Neural cell (in vitro differentiated cells): ENCODE measurements around the gene SERPINE1. TPM values are rescaled to one million over a fixed set of nuclear protein-coding genes. Genes with fewer than 3 reads are reported as not detected.

Experiments
- H2AFZ ChIP-seq: fragments of 200-600, 300-800 bp; sonication (generic), shearing (Covaris generic); 2 replicates; pipeline ENCODE4 v1.6.0; 2014; ENCODE audit warnings: low read depth, mild to moderate bottlenecking, antibody characterized with exemption, low read length, moderate library complexity
- H3F3A ChIP-seq: fragments of 200-600 bp; shearing (Covaris generic); 2 replicates; pipeline ENCODE4 v1.6.1; 2016; ENCODE audit warnings: mild to moderate bottlenecking, moderate library complexity, mixed read lengths, antibody characterized with exemption, low read length; ENCODE audit not compliant: insufficient read depth, poor library complexity, severe bottlenecking
- H3K27ac ChIP-seq: fragments of 200-600, 300-800 bp; sonication (generic), shearing (Covaris generic); 2 replicates; pipeline ENCODE4 v1.5.1; 2014; ENCODE audit warnings: mild to moderate bottlenecking, low read length, moderate library complexity
- H3K27me3 ChIP-seq: fragments of 300-800, 200-600 bp; sonication (generic), shearing (Covaris generic); 2 replicates; pipeline ENCODE4 v1.6.0; 2014; ENCODE audit warnings: mild to moderate bottlenecking, low read depth, low read length, moderate library complexity; ENCODE audit not compliant: insufficient read depth
- H3K36me3 ChIP-seq: fragments of 300-800, 200-600 bp; sonication (generic), shearing (Covaris generic); 2 replicates; pipeline ENCODE4 v1.5.1; 2014; ENCODE audit warnings: mild to moderate bottlenecking, antibody characterized with exemption, low read length, moderate library complexity; ENCODE audit not compliant: insufficient read depth
- H3K4me2 ChIP-seq: fragments of 300-800, 200-600 bp; sonication (generic), shearing (Covaris generic); 2 replicates; pipeline ENCODE4 v1.6.0; 2014; ENCODE audit warnings: mild to moderate bottlenecking, low read length
- H3K4me3 ChIP-seq: fragments of 300-800, 200-600 bp; sonication (generic), shearing (Covaris generic); 2 replicates; pipeline ENCODE4 v1.5.1; 2014; ENCODE audit warnings: mild to moderate bottlenecking, low read length, moderate library complexity
- H3K79me2 ChIP-seq: fragments of 200-600 bp; shearing (Covaris generic); replicated peaks from 2 replicates; pipeline ENCODE4 v1.6.0; 2014; ENCODE audit warnings: mild to moderate bottlenecking, low read length, moderate library complexity; ENCODE audit not compliant: insufficient read depth
- H3K9ac ChIP-seq: fragments of 300-800, 200-600 bp; sonication (generic), shearing (Covaris generic); 2 replicates; pipeline ENCODE4 v1.6.1; 2016; ENCODE audit warnings: mild to moderate bottlenecking, low read length, mixed read lengths
- H3K9me2 ChIP-seq: fragments of 200-600 bp; shearing (Covaris generic); 2 replicates; pipeline ENCODE4 v1.6.1; 2016; ENCODE audit warnings: mild to moderate bottlenecking, low read length, mixed read lengths; ENCODE audit not compliant: insufficient read depth
- H3K9me3 ChIP-seq: fragments of 200-600, 300-800 bp; sonication (generic), shearing (Covaris generic); 2 replicates; pipeline ENCODE4 v1.6.1; 2016; ENCODE audit warnings: mild to moderate bottlenecking, mixed run types, low read length, moderate library complexity, mixed read lengths
- H4K20me1 ChIP-seq: fragments of 200-600 bp; shearing (Covaris generic); 2 replicates; pipeline ENCODE4 v1.6.1; 2016; ENCODE audit warnings: mild to moderate bottlenecking, mixed run types; ENCODE audit not compliant: insufficient read depth
- EP300 ChIP-seq: fragments of 450-650 bp; conservative IDR thresholded peaks from 2 replicates; pipeline ENCODE4 v1.6.1; 2014; ENCODE audit warnings: antibody characterized with exemption, mild to moderate bottlenecking, moderate library complexity; ENCODE audit not compliant: poor library complexity, severe bottlenecking
- EZH2 ChIP-seq: fragments of 200-600, 300-800 bp; shearing (Covaris generic), sonication (generic); IDR thresholded peaks from 2 replicates; pipeline ENCODE4 v1.6.1; 2014; ENCODE audit warnings: antibody characterized with exemption, low read length, borderline replicate concordance, mild to moderate bottlenecking; ENCODE audit not compliant: insufficient read depth, poor library complexity, severe bottlenecking
- MXI1 ChIP-seq: fragments of 450-650 bp; conservative IDR thresholded peaks from 2 replicates; pipeline ENCODE4 v1.6.1; 2014; ENCODE audit warnings: antibody characterized with exemption, mild to moderate bottlenecking; ENCODE audit not compliant: poor library complexity, severe bottlenecking
- POLR2AphosphoS5 ChIP-seq: IDR thresholded peaks from 2 replicates; pipeline ENCODE4 v1.6.1; 2012
- RAD21 ChIP-seq: fragments of 450-650 bp; conservative IDR thresholded peaks from 2 replicates; pipeline ENCODE4 v1.6.1; 2014; ENCODE audit warnings: antibody characterized with exemption, mild to moderate bottlenecking, moderate library complexity
- SMC3 ChIP-seq: fragments of 450-650 bp; conservative IDR thresholded peaks from 2 replicates; pipeline ENCODE4 v1.6.1; 2014; ENCODE audit warnings: antibody characterized with exemption, mild to moderate bottlenecking, moderate library complexity; ENCODE audit not compliant: poor library complexity
- TAF1 ChIP-seq: IDR thresholded peaks from 2 replicates; pipeline ENCODE4 v1.6.1; 2012; ENCODE audit warnings: low read depth
- polyA plus RNA-seq: library from polyadenylated mRNA; depleted of rRNA; stranded (reverse); fragments of >200 nt; gene quantifications from 2 replicates; pipeline ENCODE4 v1.2.3, GENCODE V29; 2014
- TF ChIP-seq, protein P1 (sequence below): fragments of 450-650 bp; IDR thresholded peaks from 2 replicates; pipeline ENCODE4 v1.5.1; 2014; ENCODE audit warnings: antibody characterized with exemption, mild to moderate bottlenecking, moderate library complexity; ENCODE audit not compliant: poor library complexity, severe bottlenecking
- TF ChIP-seq, protein P2 (sequence below): IDR thresholded peaks from 2 replicates; pipeline ENCODE4 v1.6.1; 2012; ENCODE audit warnings: borderline replicate concordance

The SERPINE1 gene
- polyA plus RNA-seq, 1 donor from 2014 or later, result 0.12 TPM

DNA sequence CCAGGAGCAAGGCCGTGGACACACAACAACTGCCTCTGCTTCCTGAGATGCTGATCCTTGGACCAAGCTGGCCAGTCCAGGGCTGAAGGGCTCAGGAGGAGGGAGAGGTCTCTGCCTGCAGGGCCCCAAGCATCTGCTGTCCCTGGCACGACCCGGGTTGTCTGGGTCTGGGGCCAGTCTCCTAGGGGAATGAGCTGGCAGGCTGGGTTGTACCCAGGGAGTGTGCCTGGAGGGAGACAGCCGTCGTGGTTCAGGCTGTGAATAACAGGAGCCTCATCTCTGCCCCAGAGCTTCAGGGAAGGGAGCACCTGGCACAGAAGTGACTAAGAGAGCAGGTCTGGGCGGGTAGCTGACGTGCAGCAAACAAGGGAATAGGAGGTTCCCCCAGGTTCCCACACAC is 17.9 kb upstream of the SERPINE1 start:
- Histone ChIP-seq H3K9me2 (no peaks in the 10 kb centered on the region), H3F3A (no peaks in the 10 kb centered on the region), H3K9ac (no peak overlapping the region), H3K27me3 (no peaks in the 10 kb centered on the region), H3K79me2 (no peaks in the 10 kb centered on the region), H2AFZ (no peak overlapping the region), H4K20me1 (no peaks in the 10 kb centered on the region), H3K27ac (no peak overlapping the region), H3K36me3 (no peaks in the 10 kb centered on the region), H3K4me2 (no peak overlapping the region), H3K9me3 (no peaks in the 10 kb centered on the region), H3K4me3 (no peak overlapping the region)
- TF ChIP-seq, protein P1, sequence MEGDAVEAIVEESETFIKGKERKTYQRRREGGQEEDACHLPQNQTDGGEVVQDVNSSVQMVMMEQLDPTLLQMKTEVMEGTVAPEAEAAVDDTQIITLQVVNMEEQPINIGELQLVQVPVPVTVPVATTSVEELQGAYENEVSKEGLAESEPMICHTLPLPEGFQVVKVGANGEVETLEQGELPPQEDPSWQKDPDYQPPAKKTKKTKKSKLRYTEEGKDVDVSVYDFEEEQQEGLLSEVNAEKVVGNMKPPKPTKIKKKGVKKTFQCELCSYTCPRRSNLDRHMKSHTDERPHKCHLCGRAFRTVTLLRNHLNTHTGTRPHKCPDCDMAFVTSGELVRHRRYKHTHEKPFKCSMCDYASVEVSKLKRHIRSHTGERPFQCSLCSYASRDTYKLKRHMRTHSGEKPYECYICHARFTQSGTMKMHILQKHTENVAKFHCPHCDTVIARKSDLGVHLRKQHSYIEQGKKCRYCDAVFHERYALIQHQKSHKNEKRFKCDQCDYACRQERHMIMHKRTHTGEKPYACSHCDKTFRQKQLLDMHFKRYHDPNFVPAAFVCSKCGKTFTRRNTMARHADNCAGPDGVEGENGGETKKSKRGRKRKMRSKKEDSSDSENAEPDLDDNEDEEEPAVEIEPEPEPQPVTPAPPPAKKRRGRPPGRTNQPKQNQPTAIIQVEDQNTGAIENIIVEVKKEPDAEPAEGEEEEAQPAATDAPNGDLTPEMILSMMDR, result no peak
- TF ChIP-seq EP300 (no peak), RAD21 (no peak), EZH2 (no peak), POLR2AphosphoS5 (no peak), TAF1 (no peak), MXI1 (no peak), SMC3 (no peak)
- TF ChIP-seq, protein P2, sequence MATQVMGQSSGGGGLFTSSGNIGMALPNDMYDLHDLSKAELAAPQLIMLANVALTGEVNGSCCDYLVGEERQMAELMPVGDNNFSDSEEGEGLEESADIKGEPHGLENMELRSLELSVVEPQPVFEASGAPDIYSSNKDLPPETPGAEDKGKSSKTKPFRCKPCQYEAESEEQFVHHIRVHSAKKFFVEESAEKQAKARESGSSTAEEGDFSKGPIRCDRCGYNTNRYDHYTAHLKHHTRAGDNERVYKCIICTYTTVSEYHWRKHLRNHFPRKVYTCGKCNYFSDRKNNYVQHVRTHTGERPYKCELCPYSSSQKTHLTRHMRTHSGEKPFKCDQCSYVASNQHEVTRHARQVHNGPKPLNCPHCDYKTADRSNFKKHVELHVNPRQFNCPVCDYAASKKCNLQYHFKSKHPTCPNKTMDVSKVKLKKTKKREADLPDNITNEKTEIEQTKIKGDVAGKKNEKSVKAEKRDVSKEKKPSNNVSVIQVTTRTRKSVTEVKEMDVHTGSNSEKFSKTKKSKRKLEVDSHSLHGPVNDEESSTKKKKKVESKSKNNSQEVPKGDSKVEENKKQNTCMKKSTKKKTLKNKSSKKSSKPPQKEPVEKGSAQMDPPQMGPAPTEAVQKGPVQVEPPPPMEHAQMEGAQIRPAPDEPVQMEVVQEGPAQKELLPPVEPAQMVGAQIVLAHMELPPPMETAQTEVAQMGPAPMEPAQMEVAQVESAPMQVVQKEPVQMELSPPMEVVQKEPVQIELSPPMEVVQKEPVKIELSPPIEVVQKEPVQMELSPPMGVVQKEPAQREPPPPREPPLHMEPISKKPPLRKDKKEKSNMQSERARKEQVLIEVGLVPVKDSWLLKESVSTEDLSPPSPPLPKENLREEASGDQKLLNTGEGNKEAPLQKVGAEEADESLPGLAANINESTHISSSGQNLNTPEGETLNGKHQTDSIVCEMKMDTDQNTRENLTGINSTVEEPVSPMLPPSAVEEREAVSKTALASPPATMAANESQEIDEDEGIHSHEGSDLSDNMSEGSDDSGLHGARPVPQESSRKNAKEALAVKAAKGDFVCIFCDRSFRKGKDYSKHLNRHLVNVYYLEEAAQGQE, result no peak

DNA sequence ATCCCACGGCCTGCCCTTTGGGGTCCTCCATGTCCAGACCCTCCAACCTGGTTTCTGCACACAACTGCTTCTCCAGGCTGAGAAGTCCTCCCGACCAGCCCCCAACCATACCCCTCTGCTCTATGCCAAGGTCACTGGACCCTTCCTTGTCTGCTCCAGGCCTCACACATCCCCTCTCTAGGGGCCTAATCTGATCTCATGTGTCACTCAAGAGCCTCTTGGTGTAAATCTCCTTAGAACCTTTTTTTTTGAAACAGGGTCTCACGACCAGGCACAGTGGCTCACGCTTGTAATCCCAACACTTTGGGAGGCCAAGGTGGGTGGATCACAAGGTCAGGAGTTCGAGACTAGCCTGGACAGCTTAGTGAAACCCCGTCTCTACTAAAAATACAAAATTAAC is 17.5 kb upstream of the SERPINE1 start:
- Histone ChIP-seq H3K9me3 (no peaks in the 10 kb centered on the region), H2AFZ (no peak overlapping the region)

More for the DNA sequence above, 17.5 kb upstream of the SERPINE1 start:
- no peaks in the 10 kb centered on the region for H3K9me2 ChIP-seq
- H3K36me3 ChIP-seq, result no peaks in the 10 kb centered on the region
- no peaks in the 10 kb centered on the region for H4K20me1 ChIP-seq
- H3K27ac ChIP-seq, result no peak overlapping the region
- no peaks in the 10 kb centered on the region for H3K27me3 ChIP-seq
- no peaks in the 10 kb centered on the region for H3F3A ChIP-seq
- H3K79me2 ChIP-seq, result no peaks in the 10 kb centered on the region
- TF ChIP-seq RAD21 (no peak), POLR2AphosphoS5 (no peak), EZH2 (no peak), MXI1 (no peak), TAF1 (no peak), SMC3 (no peak)
- TF ChIP-seq, protein P2, result no peak
- H3K4me3 ChIP-seq, result no peak overlapping the region
- H3K9ac ChIP-seq, result no peak overlapping the region
- H3K4me2 ChIP-seq, result no peak overlapping the region
